ENCODE measurements around the gene SIRPG. TPM values are rescaled to one million over a fixed set of nuclear protein-coding genes. Genes with fewer than 3 reads are reported as not detected.

SIRPG gene
- polyA plus RNA-seq, 1 of the 3 experiments (the other 2 are of a cell fraction) = not detected

- no peaks in the 10 kb centered on the region for H3K36me3 ChIP-seq (replicated peaks in 1 of 2; ENCODE audit: control insufficient read depth in 1 of 2, insufficient read depth in 2 of 2, low read length in 1 of 2)
- POLR2A ChIA-PET = no interaction called here
- H3K9ac ChIP-seq = no peak overlapping the region
- no peaks in the 10 kb centered on the region for H3F3A ChIP-seq (replicated peaks; ENCODE audit: insufficient read depth)
- no peaks in the 10 kb centered on the region for H3K27me3 ChIP-seq (ENCODE audit: insufficient read depth)
- DNase-seq = peak; percentile 4
- no peaks in the 10 kb centered on the region for H3K79me2 ChIP-seq (ENCODE audit: insufficient read depth)
- H3K4me1 ChIP-seq (ENCODE audit: control insufficient read depth in 1 of 2, insufficient read depth in 2 of 2, low read depth in 1 of 2, low read length in 1 of 2) = no peaks in the 10 kb centered on the region
- TF ChIP-seq, protein P1, sequence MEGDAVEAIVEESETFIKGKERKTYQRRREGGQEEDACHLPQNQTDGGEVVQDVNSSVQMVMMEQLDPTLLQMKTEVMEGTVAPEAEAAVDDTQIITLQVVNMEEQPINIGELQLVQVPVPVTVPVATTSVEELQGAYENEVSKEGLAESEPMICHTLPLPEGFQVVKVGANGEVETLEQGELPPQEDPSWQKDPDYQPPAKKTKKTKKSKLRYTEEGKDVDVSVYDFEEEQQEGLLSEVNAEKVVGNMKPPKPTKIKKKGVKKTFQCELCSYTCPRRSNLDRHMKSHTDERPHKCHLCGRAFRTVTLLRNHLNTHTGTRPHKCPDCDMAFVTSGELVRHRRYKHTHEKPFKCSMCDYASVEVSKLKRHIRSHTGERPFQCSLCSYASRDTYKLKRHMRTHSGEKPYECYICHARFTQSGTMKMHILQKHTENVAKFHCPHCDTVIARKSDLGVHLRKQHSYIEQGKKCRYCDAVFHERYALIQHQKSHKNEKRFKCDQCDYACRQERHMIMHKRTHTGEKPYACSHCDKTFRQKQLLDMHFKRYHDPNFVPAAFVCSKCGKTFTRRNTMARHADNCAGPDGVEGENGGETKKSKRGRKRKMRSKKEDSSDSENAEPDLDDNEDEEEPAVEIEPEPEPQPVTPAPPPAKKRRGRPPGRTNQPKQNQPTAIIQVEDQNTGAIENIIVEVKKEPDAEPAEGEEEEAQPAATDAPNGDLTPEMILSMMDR (IDR thresholded peaks at IDR 0.05) = peak; percentile 36
- no peak for TF ChIP-seq FOXJ3 (CRISPR knock-in tag; IDR thresholded peaks at IDR 0.05)
- no peak for TF ChIP-seq RCOR1 (IDR thresholded peaks at IDR 0.05; ENCODE audit: low read length)
- CTCF ChIA-PET = interaction anchor here (1.0 to 1.7 kb wide), 2 partner anchors 10 to 188 kb away, joined by 3 to 4 read pairs; no protein-coding TSS in a partner anchor
- 34% methylated on average over 6 of the region's 9 CpGs for WGBS (ENCODE audit: low lambda C conversion rate)
- no peaks in the 10 kb centered on the region for H3K9me2 ChIP-seq
- H3K9me3 ChIP-seq = no peaks in the 10 kb centered on the region
- H3K27ac ChIP-seq (ENCODE audit: low read depth in 2 of 2, low read length in 1 of 2) = no peak overlapping the region
- H2AFZ ChIP-seq (ENCODE audit: low read depth) = no peak overlapping the region
- H3K4me2 ChIP-seq = no peak overlapping the region
- H3K4me3 ChIP-seq (ENCODE audit: low read depth in 2 of 2, low read length in 1 of 2) = no peak overlapping the region
- H4K20me1 ChIP-seq (ENCODE audit: insufficient read depth) = no peaks in the 10 kb centered on the region
Measured at GRCh38 chr20:1588533-1589460, 68.8 kb downstream of the SIRPG start.

DNA sequence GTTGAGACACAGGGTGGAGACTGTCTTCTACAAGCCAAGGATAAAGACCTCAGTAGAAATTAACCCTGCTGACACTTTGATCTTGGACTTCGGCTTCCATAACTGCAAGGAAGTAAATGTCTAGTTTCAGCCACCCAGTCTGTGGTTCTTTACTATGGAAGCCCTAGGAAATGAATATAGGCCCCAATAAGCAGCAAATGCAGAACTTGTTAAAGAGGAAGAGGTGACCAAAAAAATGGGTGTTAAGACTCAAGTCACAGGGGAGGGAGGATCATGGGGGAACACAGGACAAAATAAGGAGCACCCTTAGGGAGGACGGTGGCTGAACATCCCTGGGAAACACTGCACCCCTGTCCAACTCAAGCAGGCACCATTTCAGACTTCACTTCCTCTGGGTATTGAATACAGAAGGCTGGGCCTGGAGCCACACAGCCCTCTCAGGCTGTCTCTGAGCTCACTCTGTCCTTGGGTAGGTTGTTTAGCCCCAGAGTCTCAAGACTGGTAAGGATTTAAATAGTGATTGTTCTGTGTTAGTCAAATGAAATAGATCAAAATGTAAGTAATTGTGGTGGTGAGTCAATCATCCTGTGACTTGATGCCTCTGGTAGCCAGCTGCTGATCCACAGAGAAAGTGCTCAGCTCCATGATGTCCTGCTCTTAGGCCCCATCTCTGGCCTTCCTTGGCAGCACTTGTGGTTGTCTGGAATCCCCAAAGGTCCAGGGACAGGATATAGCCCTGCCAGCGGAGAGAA lies 69.6 kb downstream of the SIRPG start:
- H2AFZ ChIP-seq (ENCODE audit: low read depth) = no peak overlapping the region
- ChIA-PET CTCF (no interaction called here), POLR2A (no interaction called here)
- H3K4me1 ChIP-seq (ENCODE audit: control insufficient read depth in 1 of 2, insufficient read depth in 2 of 2, low read depth in 1 of 2, low read length in 1 of 2) = no peaks in the 10 kb centered on the region
- H3K9me3 ChIP-seq = no peaks in the 10 kb centered on the region
- H3K36me3 ChIP-seq (replicated peaks in 1 of 2; ENCODE audit: control insufficient read depth in 1 of 2, insufficient read depth in 2 of 2, low read length in 1 of 2) = no peaks in the 10 kb centered on the region
- H3K9ac ChIP-seq = no peak overlapping the region
- H3K27me3 ChIP-seq (ENCODE audit: insufficient read depth) = no peaks in the 10 kb centered on the region
- H3K4me3 ChIP-seq (ENCODE audit: low read depth in 2 of 2, low read length in 1 of 2) = no peak overlapping the region
- no peaks in the 10 kb centered on the region for H3K79me2 ChIP-seq (ENCODE audit: insufficient read depth)
- no peak overlapping the region for H3K4me2 ChIP-seq
- H3F3A ChIP-seq (replicated peaks; ENCODE audit: insufficient read depth) = no peaks in the 10 kb centered on the region
- no peak overlapping the region for H3K27ac ChIP-seq (ENCODE audit: low read depth in 2 of 2, low read length in 1 of 2)
- H4K20me1 ChIP-seq (ENCODE audit: insufficient read depth) = no peaks in the 10 kb centered on the region
- DNase-seq = no peak
- no peaks in the 10 kb centered on the region for H3K9me2 ChIP-seq
- WGBS (ENCODE audit: low lambda C conversion rate) = 30% methylated on average over 2 of the region's 3 CpGs
- no peak for TF ChIP-seq ZBTB33 (IDR thresholded peaks at IDR 0.05; ENCODE audit: borderline replicate concordance, low read depth)
